A549 (cell line): Measurements from ENCODE around the gene TRAF7. TPM values are rescaled to one million over a fixed set of nuclear protein-coding genes. Genes with fewer than 3 reads are reported as not detected.

Experiments used
- ATAC-seq, 2 experiments: fragments of 200-7000 bp in 1 of 2; fragments of >200 bp in 1 of 2; cut with Nextera tagmentation in 1 of 2; cut with Tn5 transposase in 1 of 2; 3 replicates each; pipeline versions ENCODE4 v1.8.0 to v1.9.1; 2018 to 2020; ENCODE audit warnings: mild to moderate bottlenecking in 1 of 2, moderate library complexity in 1 of 2
- CTCF ChIA-PET: fragments of 300-600 bp; sonication (Branson Sonifier 250); formaldehyde crosslinking; extraction: SDS; loops from one replicate; lab custom pipeline; 2021; ENCODE audit warnings: antibody characterized with exemption, inconsistent platforms; lab: Yijun Ruan, JAX
- POLR2A ChIA-PET: fragments of 350-600 bp; formaldehyde crosslinking; extraction: SDS; loops from one replicate; lab custom pipeline; 2021; ENCODE audit warnings: antibody characterized with exemption, inconsistent platforms; lab: Yijun Ruan, JAX
- DNase-seq, 2 experiments: peaks; one replicate each; pipeline versions ENCODE4 v3.0.0 to v3.0.0-alpha.2; 2011 to 2016; ENCODE audit warnings: low read depth in 1 of 2, low spot score in 1 of 2
- FAIRE-seq: peaks from 2 replicates; lab custom pipeline; 2011; peaks lifted over from hg19 to GRCh38; lab: Jason Lieb, UNC
- H3K27ac ChIP-seq, 2 experiments: fragments of >200 bp; sonication (Bioruptor Twin); formaldehyde crosslinking; 3 replicates each; pipeline ENCODE4 v1.5.1; 2016 to 2017
- H3K4me1 ChIP-seq: fragments of >200 bp; sonication (Bioruptor Twin); formaldehyde crosslinking; 3 replicates; pipeline ENCODE4 v1.6.1; 2016
- H3K4me2 ChIP-seq: fragments of >200 bp; sonication (Bioruptor Twin); formaldehyde crosslinking; 3 replicates; pipeline ENCODE4 v1.6.1; 2016
- H3K4me3 ChIP-seq: fragments of >200 bp; sonication (Bioruptor Twin); formaldehyde crosslinking; 3 replicates; pipeline ENCODE4 v1.5.1; 2016
- H3K9me3 ChIP-seq: fragments of >200 bp; sonication (Bioruptor Twin); formaldehyde crosslinking; 3 replicates; pipeline ENCODE4 v1.6.1; 2016
- ATOH8 ChIP-seq: fragments of 250-450 bp; sonication (Bioruptor Pico); IDR thresholded peaks from 2 replicates; pipeline ENCODE4 v1.5.0; 2020; ENCODE audit warnings: low read depth, mild to moderate bottlenecking, moderate library complexity
- BHLHE40 ChIP-seq: IDR thresholded peaks from 2 replicates; pipeline ENCODE4 v1.6.1; 2012; ENCODE audit warnings: low read depth, low read length, inconsistent platforms
- CHD2 ChIP-seq: fragments of 150-350 bp; IDR thresholded peaks from 2 replicates; pipeline ENCODE4 v1.6.1; 2014; ENCODE audit warnings: low read length; ENCODE audit not compliant: partially characterized antibody
- CHD4 ChIP-seq: fragments of 200-600 bp; sonication (generic); IDR thresholded peaks from 2 replicates; pipeline ENCODE4 v1.6.1; 2016; ENCODE audit warnings: antibody characterized with exemption, mild to moderate bottlenecking, borderline replicate concordance
- CTCF ChIP-seq: fragments of >200 bp; sonication (Bioruptor Twin); formaldehyde crosslinking; IDR thresholded peaks from 3 replicates; pipeline ENCODE4 v1.5.1; 2016
- E2F6 ChIP-seq: IDR thresholded peaks from 2 replicates; pipeline ENCODE4 v1.6.1; 2012; ENCODE audit warnings: low read depth, borderline replicate concordance
- EHF ChIP-seq: fragments of 250-450 bp; sonication (Bioruptor Pico); IDR thresholded peaks from 2 replicates; pipeline ENCODE4 v1.5.0; 2020; ENCODE audit warnings: mild to moderate bottlenecking
- EHMT2 ChIP-seq: fragments of 200-600 bp; sonication (generic); IDR thresholded peaks from 2 replicates; pipeline ENCODE4 v1.6.1; 2016; ENCODE audit warnings: antibody characterized with exemption, low read depth, mild to moderate bottlenecking, moderate library complexity
- EP300 ChIP-seq, 2 experiments: fragments of >200 bp; sonication (Bioruptor Twin); formaldehyde crosslinking; IDR thresholded peaks; 2 replicates in 1 of 2; 3 replicates in 1 of 2; pipeline ENCODE4 v1.6.1; 2016 to 2017
- FOSL2 ChIP-seq, 2 experiments: fragments of 450-650 bp in 1 of 2; fragments of >200 bp in 1 of 2; sonication (Bioruptor Twin) in 1 of 2; formaldehyde crosslinking; IDR thresholded peaks; 2 replicates each; pipeline versions ENCODE4 v1.5.0 to v1.6.1; 2016 to 2020; ENCODE audit warnings: mild to moderate bottlenecking in 1 of 2, moderate library complexity in 1 of 2
- HES2 ChIP-seq: fragments of >200 bp; sonication (Bioruptor Twin); formaldehyde crosslinking; IDR thresholded peaks from 2 replicates; pipeline ENCODE4 v1.6.1; 2016
- HEYL ChIP-seq: fragments of 250-450 bp; sonication (Bioruptor Pico); IDR thresholded peaks from 2 replicates; pipeline ENCODE4 v1.8.0; 2021; ENCODE audit warnings: mild to moderate bottlenecking, moderate library complexity
- HMGXB4 ChIP-seq: fragments of 250-450 bp; sonication (Bioruptor Pico); IDR thresholded peaks from 2 replicates; pipeline ENCODE4 v1.5.0; 2021; ENCODE audit warnings: mild to moderate bottlenecking, moderate library complexity, borderline replicate concordance
- HOXA7 ChIP-seq: fragments of 250-450 bp; sonication (Bioruptor Pico); IDR thresholded peaks from 2 replicates; pipeline ENCODE4 v1.5.0; 2020; ENCODE audit warnings: mild to moderate bottlenecking, moderate library complexity
- JUNB ChIP-seq: fragments of >200 bp; sonication (Bioruptor Twin); formaldehyde crosslinking; IDR thresholded peaks from 2 replicates; pipeline ENCODE4 v1.6.1; 2016
- KDM1A ChIP-seq: fragments of 200-600 bp; sonication (generic); IDR thresholded peaks from 2 replicates; pipeline ENCODE4 v1.6.1; 2016; ENCODE audit warnings: low read depth, mild to moderate bottlenecking
- MAZ ChIP-seq: fragments of 150-350 bp; IDR thresholded peaks from 2 replicates; pipeline ENCODE4 v1.6.1; 2014; ENCODE audit warnings: antibody characterized with exemption, low read depth, low read length, borderline replicate concordance
- NFE2L2 ChIP-seq: fragments of 150-350 bp; conservative IDR thresholded peaks from 2 replicates; pipeline ENCODE4 v1.6.1; 2014; ENCODE audit warnings: low read length
- PBX3 ChIP-seq: IDR thresholded peaks from 2 replicates; pipeline ENCODE4 v1.6.1; 2012
- POLR2A ChIP-seq: IDR thresholded peaks from 2 replicates; pipeline ENCODE4 v1.6.1; 2012; ENCODE audit warnings: mild to moderate bottlenecking, low read length
- POLR2AphosphoS2 ChIP-seq: conservative IDR thresholded peaks from 2 replicates; pipeline ENCODE4 v1.6.1; 2012; ENCODE audit warnings: low read length, improper control_type of control experiment, inconsistent platforms
- RAD21 ChIP-seq, 2 experiments: fragments of >200 bp in 1 of 2; sonication (Bioruptor Twin) in 1 of 2; formaldehyde crosslinking in 1 of 2; IDR thresholded peaks in 1 of 2; conservative IDR thresholded peaks in 1 of 2; 2 replicates in 1 of 2; 3 replicates in 1 of 2; pipeline ENCODE4 v1.6.1; 2012 to 2018; ENCODE audit warnings: inconsistent platforms in 1 of 2
- REST ChIP-seq: fragments of 200-600 bp; sonication (generic); IDR thresholded peaks from 2 replicates; pipeline ENCODE4 v1.6.1; 2016; ENCODE audit warnings: antibody characterized with exemption, mild to moderate bottlenecking, moderate library complexity
- SMC3 ChIP-seq: fragments of >200 bp; sonication (Bioruptor Twin); formaldehyde crosslinking; IDR thresholded peaks from 3 replicates; pipeline ENCODE4 v1.6.1; 2018; ENCODE audit warnings: inconsistent platforms
- SREBF2 ChIP-seq: fragments of 450-650 bp; IDR thresholded peaks from 2 replicates; pipeline ENCODE4 v1.6.1; 2014; ENCODE audit warnings: mild to moderate bottlenecking, moderate library complexity
- TFCP2L1 ChIP-seq: fragments of 250-450 bp; sonication (Bioruptor Pico); IDR thresholded peaks from 2 replicates; pipeline ENCODE4 v1.5.0; 2021; ENCODE audit warnings: mild to moderate bottlenecking
- USF2 ChIP-seq: fragments of 450-650 bp; IDR thresholded peaks from 2 replicates; pipeline ENCODE4 v1.6.1; 2014; ENCODE audit warnings: antibody characterized with exemption
- ZSCAN20 ChIP-seq: fragments of 250-450 bp; sonication (Bioruptor Pico); IDR thresholded peaks from 2 replicates; pipeline ENCODE4 v1.8.0; 2022; ENCODE audit warnings: mild to moderate bottlenecking, moderate library complexity
- WGBS: methylation state at CpG from one replicate; pipeline ENCODE4 v1.1.6; 2017; ENCODE audit errors: missing lambda C conversion rate; 5-methylcytosine and 5-hydroxymethylcytosine counted together
- polyA plus RNA-seq, 4 experiments: library from polyadenylated mRNA; depleted of rRNA in 3 of 4; stranded (reverse); fragments of >200 nt; fragmentation: RNase III in 1 of 4; extraction: RNeasy Plus Mini Kit Qiagen cat#74134 plus additional on column Dnase treatment in 1 of 4; gene quantifications; 2 replicates in 3 of 4; 3 replicates in 1 of 4; pipeline ENCODE4 v1.2.3, GENCODE V29; 2011 to 2017

The TRAF7 gene
- polyA plus RNA-seq, 2 of the 4 experiments (the other 2 are of a cell fraction), result 31.9 to 50.0 TPM

GRCh38 chr16:2150418-2151187 is 5.0 kb upstream of the TRAF7 start:
- 8% methylated on average over 8 of the region's 18 CpGs for WGBS
- FAIRE-seq (no peak), ATAC-seq (peak; percentile 8; a peak in 5 of 6 replicates), DNase-seq (peak; percentile 66 to 73)
- H3K9me3 ChIP-seq, result no peaks in the 10 kb centered on the region
- peaks cover 53% of the 10 kb centered on the region for H3K4me1 ChIP-seq
- ChIA-PET POLR2A (interaction anchor here (1.0 to 1.5 kb wide), 2 partner anchors 15 to 101 kb away, joined by 3 to 4 read pairs; partner anchors contain the start of genes ECI1 and PKD1), CTCF (interaction anchor here (0.6 to 5.2 kb wide), 6 partner anchors 10 to 180 kb away, joined by 3 to 43 read pairs (median 12); no protein-coding TSS in a partner anchor)
- peak overlapping the region; percentile 99 for H3K4me2 ChIP-seq
- H3K4me3 ChIP-seq, result peak overlapping the region; percentile 88; the same call in 2 of the 3 replicates
- H3K27ac ChIP-seq, result peak overlapping the region; percentile 92 to 94
- TF ChIP-seq HOXA7 (CRISPR knock-in tag) (no peak), CHD4 (no peak), KDM1A (no peak), EHMT2 (no peak), NFE2L2 (no peak), EHF (CRISPR knock-in tag) (no peak), POLR2A (peak; percentile 43; the same call in 1 of the 2 replicates), SMC3 (0 out of 3 replicates have a peak, but pooled peaks have one; percentile 10), FOSL2 (IDR thresholded peaks at IDR 0.05) (no peak), FOSL2 (CRISPR knock-in tag; IDR thresholded peaks at IDR 0.05) (no peak), SREBF2 (no peak), HEYL (CRISPR knock-in tag) (no peak), PBX3 (peak; percentile 88), USF2 (0 out of 2 replicates have a peak, but pooled peaks have one; percentile 8), BHLHE40 (no peak), ATOH8 (CRISPR knock-in tag) (no peak), TFCP2L1 (CRISPR knock-in tag) (no peak), RAD21 (conservative IDR thresholded peaks at IDR 0.05 in 1 of 2, IDR thresholded peaks at IDR 0.05 in 1 of 2) (no peak), CHD2 (no peak), JUNB (no peak), CTCF (no peak), HMGXB4 (CRISPR knock-in tag) (no peak), E2F6 (peak; percentile 14; the same call in 1 of the 2 replicates), ZSCAN20 (CRISPR knock-in tag) (no peak), EP300 (IDR thresholded peaks at IDR 0.05) (no peak), HES2 (no peak), REST (no peak), POLR2AphosphoS2 (peak; percentile 53), MAZ (no peak)
